Measurements from ENCODE around the gene SORL1-AS1.

The SORL1-AS1 gene

GRCh38 chr11:121437018-121437685, 15.6 kb downstream of the SORL1-AS1 start:
- DNase-seq, result no peak
- in situ Hi-C loops (cut with MboI; ENCODE audit: low pct_unique_long_range_greater_than_20kb, low sequenced_read_pairs), result no loop called here

DNA sequence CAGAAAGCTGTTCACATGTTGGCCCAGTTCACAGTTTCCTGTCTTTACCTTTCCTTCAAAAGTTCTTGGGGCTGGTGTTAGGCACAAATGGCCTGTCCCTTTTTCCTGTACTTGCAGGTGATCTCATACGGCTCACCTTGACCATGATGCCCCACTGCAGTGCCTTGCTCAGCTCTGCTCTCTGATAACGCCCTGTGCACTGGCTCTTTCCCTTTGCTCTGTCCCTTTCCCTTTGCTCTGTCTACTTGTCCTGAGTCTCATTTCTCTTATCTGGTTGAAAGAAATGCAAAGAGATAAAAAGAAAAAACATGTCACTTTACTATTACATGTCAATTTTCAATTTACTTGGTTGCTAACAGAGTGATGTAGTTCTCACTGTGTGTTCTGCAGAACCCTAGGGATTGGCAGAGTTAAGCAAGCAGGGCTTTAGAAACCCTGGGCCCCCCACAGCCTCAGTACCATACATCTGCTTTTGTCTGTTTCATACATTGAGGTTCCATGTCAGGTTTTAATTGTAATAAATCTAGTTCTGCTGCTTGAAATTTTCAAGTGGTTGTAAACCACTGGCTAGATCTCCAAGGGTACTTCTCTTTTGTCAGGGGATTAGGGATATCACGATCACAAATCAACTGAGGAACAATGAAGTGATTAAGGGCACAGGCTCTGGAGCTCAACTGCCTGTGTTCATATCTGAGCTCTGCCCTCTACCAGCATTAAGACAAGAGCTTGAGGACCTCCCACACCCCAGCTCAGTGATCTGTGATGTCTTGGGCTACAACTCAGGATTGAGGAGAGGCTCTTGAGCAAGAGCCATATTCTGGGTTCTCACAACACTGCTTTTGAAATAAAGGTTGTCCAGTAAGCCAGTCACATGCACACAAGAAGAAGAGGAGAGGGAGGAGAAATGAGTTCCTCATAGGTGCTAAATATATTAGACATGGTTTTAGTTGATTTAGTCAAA, 16.9 kb downstream of the SORL1-AS1 start:
- in situ Hi-C loops (cut with MboI; ENCODE audit: low pct_unique_long_range_greater_than_20kb, low sequenced_read_pairs), result no loop called here
- DNase-seq, result no peak

DNA sequence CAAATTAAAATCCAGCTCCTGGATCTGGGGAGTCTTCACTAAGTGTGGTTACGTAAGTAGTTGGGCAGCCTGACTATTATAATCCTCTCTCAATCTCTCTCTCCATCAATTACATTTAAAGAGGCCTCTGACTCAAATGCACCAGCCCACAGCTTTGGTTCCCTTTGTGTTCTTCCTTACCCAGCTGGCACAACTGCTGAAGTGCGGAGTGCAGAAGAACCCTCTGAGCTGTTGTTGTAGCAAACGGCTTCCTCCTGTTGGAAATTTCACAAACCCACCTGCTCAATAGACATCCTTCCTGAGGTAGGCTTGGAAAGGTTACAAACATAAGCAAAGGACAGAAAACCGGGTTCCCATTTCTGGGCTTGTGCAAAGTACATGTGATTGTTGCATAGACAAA, 17.6 kb downstream of the SORL1-AS1 start:
- no peak for DNase-seq
- in situ Hi-C loops (cut with MboI; ENCODE audit: low pct_unique_long_range_greater_than_20kb, low sequenced_read_pairs), result no loop called here

DNA sequence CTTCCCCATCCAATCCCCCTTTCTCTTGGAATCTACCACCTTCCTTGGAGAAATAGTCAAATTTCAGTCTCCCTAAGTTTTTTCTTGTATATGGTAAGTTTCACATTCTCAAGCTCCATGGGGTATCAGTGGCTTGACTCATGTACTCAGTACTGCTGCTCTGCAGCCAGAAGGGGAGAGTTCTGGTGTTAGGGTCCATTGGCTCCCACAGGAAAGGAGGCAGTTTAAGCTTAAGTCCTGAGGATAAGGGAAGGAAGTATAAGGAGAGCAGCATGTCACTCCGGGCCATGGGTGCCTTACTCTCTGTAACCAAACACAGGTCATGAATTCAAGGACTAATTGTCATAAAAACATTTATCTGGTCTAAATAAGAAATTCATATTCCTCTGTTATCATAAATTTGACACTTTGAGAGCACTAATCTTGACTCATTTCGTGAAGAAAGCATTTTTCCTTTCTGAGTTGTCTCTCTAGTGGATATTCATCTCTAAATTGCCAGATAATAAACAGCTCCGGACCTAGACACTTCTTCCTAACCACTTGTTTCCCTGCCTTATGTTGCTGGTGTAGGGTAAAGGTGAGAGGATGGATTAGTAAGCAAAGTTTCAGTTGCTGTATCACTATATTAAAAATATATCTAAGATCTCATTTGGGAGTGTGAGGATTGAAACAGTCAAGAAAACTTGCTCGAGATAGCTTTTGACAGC, 20.8 kb downstream of the SORL1-AS1 start:
- DNase-seq, result no peak
- in situ Hi-C loops (cut with MboI; ENCODE audit: low pct_unique_long_range_greater_than_20kb, low sequenced_read_pairs), result no loop called here

- peak; percentile 64 for DNase-seq
These were observed 23.2 kb downstream of the SORL1-AS1 start for GRCh38 chr11:121429556-121429955.

GRCh38 chr11:121427400-121427744, 25.4 kb downstream of the SORL1-AS1 start:
- in situ Hi-C loops (cut with MboI; ENCODE audit: low pct_unique_long_range_greater_than_20kb, low sequenced_read_pairs), result no loop called here

More at GRCh38 chr11:121429556-121429955, 23.2 kb downstream of the SORL1-AS1 start:
- in situ Hi-C loops (cut with MboI; ENCODE audit: low pct_unique_long_range_greater_than_20kb, low sequenced_read_pairs), result no loop called here

DNA sequence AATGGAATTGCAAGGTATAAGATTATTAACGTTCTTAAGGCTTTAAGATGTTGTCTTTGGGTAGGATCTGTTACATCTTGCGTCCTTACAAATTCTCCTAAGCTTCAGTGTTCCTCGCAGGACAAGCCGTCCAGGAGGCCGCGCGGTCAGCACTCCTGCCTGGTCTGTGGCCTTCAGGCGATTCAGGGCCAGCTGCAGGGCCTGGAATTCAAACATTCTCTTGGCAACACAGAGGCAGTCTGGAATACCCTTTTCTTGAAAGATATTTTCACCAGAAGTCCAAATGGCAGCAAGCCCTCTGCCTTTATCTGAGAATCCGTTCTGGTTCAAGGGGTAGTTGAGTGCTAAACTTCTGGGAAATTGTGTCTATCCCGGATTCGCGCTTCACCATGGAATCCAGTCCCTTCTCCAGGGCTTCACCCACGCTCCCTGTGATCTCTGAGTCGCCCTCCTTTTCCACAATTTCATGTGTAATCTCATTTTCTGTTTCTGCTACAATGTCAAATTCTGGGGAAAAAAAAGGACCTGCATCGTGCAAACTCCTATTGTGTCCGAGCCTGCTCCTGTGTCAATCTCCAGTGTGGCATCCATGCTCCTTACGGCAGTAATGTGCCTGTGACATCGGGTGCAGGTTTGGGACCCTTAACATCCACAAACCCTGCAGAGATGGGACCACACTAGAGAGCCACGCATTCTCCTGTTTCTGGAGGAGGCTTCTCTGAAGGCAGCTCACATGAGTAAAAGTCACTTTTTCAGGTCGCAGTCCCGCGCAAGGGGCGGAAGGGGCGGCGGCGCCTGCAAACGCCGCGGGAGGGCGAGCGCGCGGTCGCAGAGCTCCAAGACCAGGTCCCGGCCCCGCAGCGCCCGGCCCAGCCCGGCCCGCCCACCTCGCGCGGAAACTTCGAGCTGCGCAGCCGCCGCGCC, 26.0 kb downstream of the SORL1-AS1 start:
- DNase-seq, result no peak
- in situ Hi-C loops (cut with MboI; ENCODE audit: low pct_unique_long_range_greater_than_20kb, low sequenced_read_pairs), result no loop called here

More at GRCh38 chr11:121427400-121427744, 25.4 kb downstream of the SORL1-AS1 start:
- DNase-seq, result no peak

DNA sequence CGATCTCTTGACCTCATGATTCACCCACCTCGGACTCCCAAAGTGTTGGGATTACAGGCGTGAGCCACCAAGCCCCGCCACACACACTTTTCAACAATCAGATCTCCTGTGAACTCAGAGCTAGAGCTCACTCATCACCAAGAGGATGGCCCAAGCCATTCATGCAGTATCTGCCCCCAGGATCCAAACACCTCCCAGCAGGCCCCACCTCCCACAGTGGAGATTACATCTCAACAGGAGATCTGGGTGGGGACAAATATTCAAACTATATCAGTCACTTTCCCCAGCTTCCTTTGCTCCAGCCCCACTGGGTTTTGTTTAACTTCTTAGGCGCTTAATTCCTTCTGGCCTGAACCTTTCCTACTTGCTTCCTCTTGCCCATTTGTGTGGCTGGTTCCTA, 26.9 kb downstream of the SORL1-AS1 start:
- no peak for DNase-seq
- in situ Hi-C loops (cut with MboI; ENCODE audit: low pct_unique_long_range_greater_than_20kb, low sequenced_read_pairs), result no loop called here

DNA sequence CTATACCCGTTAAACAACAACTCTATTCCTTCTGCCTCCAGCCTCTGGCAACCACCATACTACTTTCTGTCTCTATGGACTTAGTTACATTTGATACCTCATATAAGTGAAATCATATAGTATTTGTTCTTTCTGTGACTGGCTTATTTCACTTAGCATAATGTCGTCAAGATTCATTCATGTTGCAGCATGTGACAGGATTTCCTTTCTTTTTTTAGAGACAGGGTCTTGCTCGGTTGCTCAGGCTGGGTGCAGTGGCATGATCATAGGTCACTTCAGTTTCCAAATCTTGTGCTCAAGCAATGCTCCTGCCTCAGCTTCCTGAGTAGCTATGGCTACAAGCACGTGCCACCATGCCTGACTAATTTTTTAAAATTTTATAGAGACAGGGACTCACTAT, 30.1 kb downstream of the SORL1-AS1 start:
- no peak for DNase-seq
- in situ Hi-C loops (cut with MboI; ENCODE audit: low pct_unique_long_range_greater_than_20kb, low sequenced_read_pairs), result no loop called here

GRCh38 chr11:121421149-121421901, 31.4 kb downstream of the SORL1-AS1 start:
- no peak for DNase-seq

DNA sequence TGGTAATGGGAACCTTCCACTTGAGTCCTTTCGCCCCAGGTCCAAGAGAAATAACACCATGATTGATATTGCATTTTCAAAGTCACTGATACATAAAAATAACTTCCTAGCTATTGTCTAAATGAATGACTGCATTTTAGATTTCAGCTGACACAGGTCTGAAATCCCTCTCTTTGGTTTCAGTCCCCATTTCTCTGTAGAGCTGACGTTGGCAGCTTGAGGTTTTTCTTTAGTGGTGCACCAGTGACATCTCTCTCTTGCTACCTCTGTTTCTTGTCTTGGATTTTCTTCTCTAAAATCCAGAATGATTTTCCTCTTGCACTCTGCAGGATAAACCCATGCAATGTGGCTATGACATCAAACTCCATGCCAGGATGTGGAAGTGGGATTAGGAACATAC, 32.4 kb downstream of the SORL1-AS1 start:
- DNase-seq, result no peak
- in situ Hi-C loops (cut with MboI; ENCODE audit: low pct_unique_long_range_greater_than_20kb, low sequenced_read_pairs), result no loop called here

More at GRCh38 chr11:121421149-121421901, 31.4 kb downstream of the SORL1-AS1 start:
- in situ Hi-C loops (cut with MboI; ENCODE audit: low pct_unique_long_range_greater_than_20kb, low sequenced_read_pairs), result no loop called here

GRCh38 chr11:121419836-121420235, 32.9 kb downstream of the SORL1-AS1 start:
- no peak for DNase-seq
- in situ Hi-C loops (cut with MboI; ENCODE audit: low pct_unique_long_range_greater_than_20kb, low sequenced_read_pairs), result no loop called here

DNA sequence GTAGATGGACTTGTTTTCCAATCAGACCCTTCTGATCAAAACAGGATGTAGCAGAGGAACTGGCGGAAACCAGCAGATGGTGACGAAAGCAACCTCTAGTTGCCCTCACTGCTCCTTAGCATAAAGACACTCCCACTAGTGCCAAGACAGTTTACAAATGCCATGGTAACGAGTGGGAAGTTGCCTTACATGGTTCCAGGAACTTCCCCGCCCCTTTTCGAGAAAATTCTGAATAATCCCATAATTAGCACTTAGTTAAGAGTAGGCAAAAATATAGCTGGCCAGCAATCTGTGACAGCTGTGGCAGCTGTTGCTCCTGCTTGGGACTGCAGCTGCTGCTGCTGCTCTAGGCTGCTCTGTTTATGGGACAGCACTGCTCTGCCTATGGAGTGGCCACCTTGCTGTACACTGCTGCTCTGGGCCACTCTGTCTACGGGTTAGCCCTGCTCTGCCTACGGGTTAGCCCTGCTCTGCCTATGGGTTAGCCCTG, 34.1 kb downstream of the SORL1-AS1 start:
- in situ Hi-C loops (cut with MboI; ENCODE audit: low pct_unique_long_range_greater_than_20kb, low sequenced_read_pairs), result no loop called here
- DNase-seq, result peak; percentile 88

DNA sequence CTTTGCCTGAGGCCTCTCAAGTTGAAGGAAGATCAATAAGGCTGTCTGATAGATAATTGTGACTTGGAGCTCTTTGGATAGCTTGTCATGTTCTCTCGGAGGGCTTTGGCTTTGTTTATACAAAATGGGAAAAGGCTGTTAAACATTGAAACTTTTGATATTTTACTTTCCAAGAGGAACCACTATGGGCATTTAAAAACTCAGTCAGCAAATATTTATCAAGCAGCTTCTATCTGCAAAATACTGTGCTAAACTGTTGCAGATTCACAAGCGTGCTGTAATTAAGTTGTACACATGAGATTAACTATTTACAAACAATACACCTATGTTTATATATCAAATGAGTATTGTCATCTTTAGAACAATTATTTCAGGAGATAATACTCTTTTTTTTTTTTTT, 35.2 kb downstream of the SORL1-AS1 start:
- DNase-seq, result no peak
- in situ Hi-C loops (cut with MboI; ENCODE audit: low pct_unique_long_range_greater_than_20kb, low sequenced_read_pairs), result no loop called here

DNA sequence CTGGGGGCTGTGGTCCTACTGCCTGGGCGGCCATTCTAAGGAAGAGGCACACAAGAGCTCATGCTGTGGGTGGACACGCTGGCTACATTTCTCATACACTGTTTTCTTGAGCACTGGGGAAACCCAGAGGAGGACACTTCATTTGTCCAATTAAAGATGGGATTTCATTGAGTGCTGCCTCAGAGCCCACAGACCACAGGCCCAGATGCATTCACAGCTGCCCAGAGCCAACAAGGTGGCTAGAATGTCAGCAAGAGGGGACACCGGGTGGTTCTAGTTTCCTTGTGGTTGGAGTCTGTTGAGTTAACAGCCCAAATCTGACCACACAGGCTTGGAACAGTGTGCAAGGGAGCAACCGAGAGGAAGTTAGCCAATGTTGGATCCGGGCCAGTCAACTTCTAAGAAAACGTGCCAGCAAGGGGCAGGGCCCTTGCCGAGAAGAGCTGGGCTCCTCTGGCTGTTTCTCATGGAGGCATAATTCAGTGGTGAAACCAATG, 35.7 kb downstream of the SORL1-AS1 start:
- in situ Hi-C loops (cut with MboI; ENCODE audit: low pct_unique_long_range_greater_than_20kb, low sequenced_read_pairs), result no loop called here
- DNase-seq, result peak; percentile 100

DNA sequence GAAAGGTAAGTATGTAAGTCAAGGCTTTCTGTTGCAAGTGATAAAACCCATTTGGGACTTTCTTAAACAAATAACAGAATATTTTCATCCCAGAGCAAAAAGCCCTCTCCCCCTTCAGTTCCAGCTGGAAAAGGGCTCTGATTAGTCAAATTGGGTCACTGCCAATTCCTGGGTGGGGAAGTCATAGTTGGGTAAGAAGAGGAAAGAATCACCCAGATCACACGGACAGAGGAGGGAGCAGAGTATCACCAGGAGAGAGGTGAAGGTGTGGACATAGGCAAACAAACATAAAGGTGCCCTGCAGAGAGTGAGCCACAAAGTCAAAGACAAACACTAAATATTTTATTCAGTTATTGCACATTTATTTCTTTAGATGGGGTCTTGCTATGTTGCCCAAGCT, 36.9 kb downstream of the SORL1-AS1 start:
- in situ Hi-C loops (cut with MboI; ENCODE audit: low pct_unique_long_range_greater_than_20kb, low sequenced_read_pairs), result no loop called here
- DNase-seq, result no peak

DNA sequence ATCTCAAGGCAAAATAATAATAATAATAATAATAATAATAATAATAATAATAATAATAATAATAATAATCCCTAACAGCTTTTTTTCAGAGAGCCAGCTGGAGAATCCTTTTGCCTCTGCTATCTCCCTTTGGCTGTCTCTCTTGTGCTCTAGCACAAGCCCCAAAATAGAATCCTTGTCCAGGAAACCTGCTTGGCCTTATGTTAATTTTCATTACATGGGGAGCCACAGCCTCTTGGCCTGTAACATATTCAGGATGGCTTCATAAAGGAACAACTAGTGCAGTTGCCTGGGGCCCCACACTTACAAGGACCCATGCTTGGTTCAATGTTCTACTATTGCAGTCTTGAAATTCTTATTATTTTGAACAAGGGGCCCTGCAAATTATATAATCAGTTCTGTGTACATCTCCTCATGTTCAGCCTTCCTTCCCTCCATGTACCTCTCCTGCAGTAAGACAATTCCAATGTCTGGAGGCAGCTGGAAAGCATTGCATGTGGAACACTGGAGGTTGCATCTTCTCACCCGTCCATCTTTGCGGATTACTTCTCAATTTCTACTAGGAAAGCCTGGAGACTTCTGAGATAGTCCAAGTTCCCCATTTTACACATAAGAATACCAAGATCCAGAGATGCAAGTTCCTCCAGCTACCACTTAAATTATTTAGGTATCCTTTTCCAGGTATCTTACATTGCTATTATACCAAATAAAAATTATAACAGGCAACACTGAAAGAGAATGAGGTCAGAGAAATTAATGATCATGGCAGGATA, 38.4 kb downstream of the SORL1-AS1 start:
- in situ Hi-C loops (cut with MboI; ENCODE audit: low pct_unique_long_range_greater_than_20kb, low sequenced_read_pairs), result no loop called here
- DNase-seq, result no peak

All from KBM-7 (cell line).